Astrocyte (in vitro differentiated cells and primary cell): ENCODE data around the gene MRGPRE. TPM values are rescaled to one million over a fixed set of nuclear protein-coding genes. Genes with fewer than 3 reads are reported as not detected.
"Not testable (repeated sequence)": the region's sequence is repeated elsewhere in the genome, so short reads cannot be mapped to it uniquely, and the experiment has no call there.

Experiments used
- DNase-seq: peaks from one replicate; pipeline ENCODE4 v3.0.0-alpha.2; 2010; ENCODE audit warnings: low read depth
- FAIRE-seq: peaks from 2 replicates; lab custom pipeline; 2011; peaks lifted over from hg19 to GRCh38; lab: Jason Lieb, UNC
- H2AFZ ChIP-seq: 2 replicates; pipeline ENCODE4 v1.6.0; 2012; ENCODE audit warnings: low read depth, low read length, inconsistent platforms
- H3K27ac ChIP-seq: 2 replicates; pipeline ENCODE4 v1.5.1; 2011; ENCODE audit warnings: low read depth, low read length, inconsistent platforms
- H3K27me3 ChIP-seq: 2 replicates; pipeline ENCODE4 v1.6.0; 2011; ENCODE audit warnings: low read length, inconsistent platforms; ENCODE audit not compliant: insufficient read depth
- H3K36me3 ChIP-seq: 2 replicates; pipeline ENCODE4 v1.5.1; 2011; ENCODE audit warnings: low read length, inconsistent platforms; ENCODE audit not compliant: insufficient read depth
- H3K4me1 ChIP-seq: 2 replicates; pipeline ENCODE4 v1.5.1; 2011; ENCODE audit warnings: low read length, inconsistent platforms; ENCODE audit not compliant: insufficient read depth
- H3K4me2 ChIP-seq: 2 replicates; pipeline ENCODE4 v1.6.0; 2012; ENCODE audit warnings: low read length, inconsistent platforms
- H3K4me3 ChIP-seq: 2 replicates; pipeline ENCODE4 v1.5.1; 2011; ENCODE audit warnings: low read depth, mild to moderate bottlenecking, low read length, inconsistent platforms; ENCODE audit not compliant: insufficient read depth
- H3K79me2 ChIP-seq: 2 replicates; pipeline ENCODE4 v1.6.0; 2012; ENCODE audit warnings: mild to moderate bottlenecking, low read length, inconsistent platforms; ENCODE audit not compliant: insufficient read depth
- H3K9ac ChIP-seq: 2 replicates; pipeline ENCODE4 v1.6.0; 2012; ENCODE audit warnings: mild to moderate bottlenecking, low read length, inconsistent platforms
- H3K9me3 ChIP-seq: 2 replicates; pipeline ENCODE4 v1.5.1; 2012; ENCODE audit warnings: low read depth, mild to moderate bottlenecking, low read length, inconsistent platforms; ENCODE audit not compliant: insufficient read depth
- H4K20me1 ChIP-seq: 2 replicates; pipeline ENCODE4 v1.6.0; 2012; ENCODE audit warnings: low read length, inconsistent platforms; ENCODE audit not compliant: insufficient read depth
- H3K27ac Mint-ChIP-seq: one replicate; pipeline ENCODE4 v1.8.0; 2021; ENCODE audit warnings: mild to moderate bottlenecking, mixed read lengths; ENCODE audit not compliant: unreplicated experiment
- H3K27me3 Mint-ChIP-seq: one replicate; pipeline ENCODE4 v1.8.0; 2021; ENCODE audit warnings: low read depth, mixed read lengths; ENCODE audit not compliant: unreplicated experiment
- H3K36me3 Mint-ChIP-seq: one replicate; pipeline ENCODE4 v1.8.0; 2021; ENCODE audit warnings: low read depth, mixed read lengths; ENCODE audit not compliant: unreplicated experiment
- H3K4me1 Mint-ChIP-seq: one replicate; pipeline ENCODE4 v1.8.0; 2021; ENCODE audit warnings: low read depth, mixed read lengths; ENCODE audit not compliant: unreplicated experiment
- H3K4me3 Mint-ChIP-seq: one replicate; pipeline ENCODE4 v1.8.0; 2021; ENCODE audit warnings: mild to moderate bottlenecking, moderate library complexity, mixed read lengths; ENCODE audit not compliant: unreplicated experiment
- H3K9me3 Mint-ChIP-seq: one replicate; pipeline ENCODE4 v1.8.0; 2021; ENCODE audit warnings: mild to moderate bottlenecking, mixed read lengths; ENCODE audit not compliant: unreplicated experiment
- total RNA-seq: library from RNA; stranded (reverse); gene quantifications from 2 replicates; pipeline ENCODE4 v1.2.1, GENCODE V29; 2021

The MRGPRE gene
- total RNA-seq, 1 donor from 2014 or later, result not detected

DNA sequence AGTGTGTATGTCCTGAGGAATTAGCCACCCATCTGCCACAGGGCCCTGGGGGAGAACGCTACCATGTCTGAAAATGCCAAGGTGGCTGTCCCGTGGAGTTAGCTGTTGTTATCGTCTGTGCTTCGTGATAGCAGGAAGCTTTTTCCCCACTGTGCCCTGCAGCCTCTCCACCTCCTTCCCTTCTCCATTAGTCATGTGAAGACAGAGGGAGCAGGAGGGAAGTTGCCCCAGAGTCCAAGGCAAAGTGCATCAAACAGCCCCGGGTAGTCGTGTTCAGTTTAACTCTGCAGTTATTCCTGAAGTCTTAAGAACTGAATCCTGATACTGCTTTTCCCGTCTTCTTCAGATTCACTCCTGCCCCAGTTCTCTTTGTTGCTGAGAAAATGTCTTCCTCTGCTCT lies 30.3 kb upstream of the MRGPRE start:
- not testable (repeated sequence) for H3K27ac ChIP-seq, H3K4me3 ChIP-seq, H3K27me3 ChIP-seq, H3K9ac ChIP-seq, H3K9me3 ChIP-seq, H3K36me3 Mint-ChIP-seq, H4K20me1 ChIP-seq, FAIRE-seq, H3K27me3 Mint-ChIP-seq, H3K4me3 Mint-ChIP-seq, H3K79me2 ChIP-seq, H3K36me3 ChIP-seq, H2AFZ ChIP-seq, H3K4me1 ChIP-seq, H3K9me3 Mint-ChIP-seq, H3K27ac Mint-ChIP-seq, H3K4me1 Mint-ChIP-seq, DNase-seq, H3K4me2 ChIP-seq

DNA sequence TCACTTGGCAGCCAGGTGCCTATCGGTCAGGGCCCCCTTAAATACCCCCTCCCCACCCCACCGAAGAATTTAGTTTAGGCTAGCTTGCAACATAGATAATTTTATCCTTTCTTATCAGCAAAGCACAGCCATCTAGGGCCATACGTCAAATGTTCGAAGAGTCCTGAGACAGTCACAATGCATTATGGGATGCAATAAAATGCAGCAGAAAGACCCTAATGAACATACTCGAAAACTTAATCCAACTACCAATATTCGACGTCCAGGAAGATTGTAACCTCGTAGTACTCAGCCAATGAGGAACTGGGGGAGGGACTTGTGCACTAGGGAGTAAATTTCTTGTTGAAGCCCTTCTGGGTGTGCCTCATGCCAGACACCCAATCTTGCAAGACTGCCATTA lies 29.6 kb upstream of the MRGPRE start:
- not testable (repeated sequence) for H3K27me3 Mint-ChIP-seq, H2AFZ ChIP-seq, H4K20me1 ChIP-seq, H3K9me3 Mint-ChIP-seq, H3K27me3 ChIP-seq, FAIRE-seq, H3K9ac ChIP-seq, H3K36me3 ChIP-seq, H3K27ac Mint-ChIP-seq, H3K4me3 Mint-ChIP-seq, H3K27ac ChIP-seq, H3K4me1 ChIP-seq, H3K9me3 ChIP-seq, H3K4me1 Mint-ChIP-seq, DNase-seq, H3K36me3 Mint-ChIP-seq, H3K79me2 ChIP-seq, H3K4me2 ChIP-seq, H3K4me3 ChIP-seq

DNA sequence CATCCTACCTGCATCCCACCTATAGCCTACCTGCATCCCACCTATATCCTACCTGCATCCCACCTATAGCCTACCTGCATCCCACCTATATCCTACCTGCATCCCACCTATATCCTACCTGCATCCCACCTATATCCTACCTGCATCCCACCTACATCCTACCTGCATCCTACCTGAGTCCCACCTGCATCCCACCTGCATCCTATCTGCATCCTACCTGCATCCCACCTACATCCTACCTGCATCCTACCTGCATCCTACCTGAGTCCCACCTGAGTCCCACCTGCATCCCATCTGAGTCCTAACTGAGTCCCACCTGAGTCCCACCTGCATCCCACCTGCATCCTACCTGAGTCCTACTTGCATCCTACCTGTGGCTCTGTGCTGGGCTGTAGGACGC lies 25.3 kb upstream of the MRGPRE start:
- not testable (repeated sequence) for H3K9ac ChIP-seq, H3K36me3 ChIP-seq, H3K27me3 Mint-ChIP-seq, DNase-seq, H3K4me3 Mint-ChIP-seq, H3K4me1 ChIP-seq, H3K36me3 Mint-ChIP-seq, H3K79me2 ChIP-seq, H3K9me3 Mint-ChIP-seq, FAIRE-seq, H3K27me3 ChIP-seq, H4K20me1 ChIP-seq, H3K9me3 ChIP-seq, H3K27ac ChIP-seq, H3K4me1 Mint-ChIP-seq, H3K4me3 ChIP-seq, H2AFZ ChIP-seq, H3K4me2 ChIP-seq, H3K27ac Mint-ChIP-seq

DNA sequence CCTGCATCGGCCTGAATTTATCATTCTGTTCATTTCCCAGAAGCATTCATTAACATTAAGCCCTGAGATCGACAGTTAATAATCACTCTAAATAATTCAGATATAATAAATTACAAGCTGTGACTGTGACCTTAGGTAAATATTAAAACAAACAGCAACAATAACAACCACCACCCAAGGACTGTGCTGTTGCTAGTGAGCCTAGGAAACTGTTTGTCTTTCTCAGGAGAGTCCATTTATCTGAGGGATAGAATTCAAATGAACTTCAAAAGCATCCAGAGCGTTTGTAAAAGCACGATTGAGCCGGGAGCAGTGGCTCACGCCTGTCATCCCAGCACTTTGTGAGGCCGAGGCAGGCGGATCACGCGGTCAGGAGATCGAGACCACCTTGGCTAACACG lies 23.0 kb upstream of the MRGPRE start:
- H3K4me1 Mint-ChIP-seq, H3K4me3 ChIP-seq, FAIRE-seq, H3K79me2 ChIP-seq, H3K4me3 Mint-ChIP-seq, H3K9me3 ChIP-seq, H3K27ac Mint-ChIP-seq, H3K27ac ChIP-seq, H4K20me1 ChIP-seq, DNase-seq, H3K4me1 ChIP-seq, H3K36me3 ChIP-seq, H3K9me3 Mint-ChIP-seq, H3K27me3 ChIP-seq, H3K27me3 Mint-ChIP-seq, H3K36me3 Mint-ChIP-seq, H3K4me2 ChIP-seq, H2AFZ ChIP-seq, H3K9ac ChIP-seq: not testable (repeated sequence)

DNA sequence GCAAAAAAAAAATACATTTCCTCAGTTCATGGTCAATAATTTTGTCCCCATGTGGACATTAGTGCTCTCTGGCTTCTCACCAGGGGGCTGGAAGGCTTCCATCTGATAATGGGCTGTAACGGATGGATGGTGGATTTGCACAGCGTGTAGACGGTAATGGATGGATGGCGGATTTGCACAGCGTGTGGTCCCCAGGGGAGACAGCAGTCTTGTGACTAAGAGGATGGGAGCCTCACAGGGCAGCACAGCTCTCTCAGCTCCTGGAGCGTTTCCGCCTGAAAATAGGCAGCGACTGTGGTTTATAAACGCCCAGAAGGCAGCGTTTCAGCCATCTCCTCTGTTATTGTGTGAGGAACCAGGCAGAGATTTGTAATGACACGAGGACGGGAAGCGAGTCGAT lies 22.6 kb upstream of the MRGPRE start:
- H3K4me3 Mint-ChIP-seq, DNase-seq, H3K27me3 ChIP-seq, H3K4me2 ChIP-seq, H3K9ac ChIP-seq, H3K9me3 ChIP-seq, H3K4me1 Mint-ChIP-seq, H3K9me3 Mint-ChIP-seq, H3K36me3 ChIP-seq, H3K36me3 Mint-ChIP-seq, H3K27me3 Mint-ChIP-seq, FAIRE-seq, H3K4me3 ChIP-seq, H4K20me1 ChIP-seq, H3K4me1 ChIP-seq, H3K27ac Mint-ChIP-seq, H3K27ac ChIP-seq, H3K79me2 ChIP-seq, H2AFZ ChIP-seq: not testable (repeated sequence)
